ENCODE data around the gene SEMA4G. TPM values are rescaled to one million over a fixed set of nuclear protein-coding genes. Genes with fewer than 3 reads are reported as not detected.

SEMA4G gene
- total RNA-seq, 1 experiment from 2014 or later, result 8.5 TPM

DNA sequence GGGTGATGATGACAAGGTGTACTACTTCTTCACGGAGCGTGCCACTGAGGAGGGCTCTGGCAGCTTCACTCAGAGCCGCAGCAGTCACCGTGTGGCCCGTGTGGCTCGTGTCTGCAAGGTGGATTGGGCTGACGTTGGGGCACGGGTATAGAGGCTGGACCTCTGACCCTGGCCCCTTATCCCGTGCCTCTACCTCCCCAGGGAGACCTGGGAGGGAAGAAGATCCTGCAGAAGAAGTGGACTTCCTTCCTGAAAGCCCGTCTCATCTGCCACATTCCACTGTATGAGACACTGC is 9.5 kb downstream of the SEMA4G start:
- H3K23ac ChIP-seq (ENCODE audit: insufficient read length, low read depth, low read length), result no peak overlapping the region
- peaks cover 3 to 24% (median 21%) of the 10 kb centered on the region in 3 experiments; a peak in 6 of 7 replicates for H3K36me3 Mint-ChIP-seq (ENCODE audit: insufficient read depth in 1 of 3, low read depth in 3 of 3)
- no peak overlapping the region for H3T11ph ChIP-seq (ENCODE audit: low read length)
- no peak overlapping the region for H4K91ac ChIP-seq (ENCODE audit: insufficient read length, low read depth, low read length)
- H2BK12ac ChIP-seq (ENCODE audit: insufficient read length, low read depth, low read length), result no peak overlapping the region
- H3K4me2 ChIP-seq (ENCODE audit: insufficient read depth, insufficient read length, low read length), result no peak overlapping the region
- no peak overlapping the region for H3K27ac ChIP-seq (ENCODE audit: insufficient read length, low read depth, low read length)
- no peaks in the 10 kb centered on the region for H3K79me1 ChIP-seq (ENCODE audit: insufficient read depth, low read depth, low read length, poor library complexity, severe bottlenecking)
- H3K4me1 Mint-ChIP-seq, result no peaks in the 10 kb centered on the region
- no peak overlapping the region for H3K27ac Mint-ChIP-seq
- H4K5ac ChIP-seq (ENCODE audit: insufficient read length, low read depth, low read length), result no peak overlapping the region
- no peak overlapping the region for H2BK15ac ChIP-seq (ENCODE audit: low read depth, low read length)
- no peaks in the 10 kb centered on the region for H3K79me2 ChIP-seq (ENCODE audit: insufficient read depth, low read length)
- H3K56ac ChIP-seq (ENCODE audit: insufficient read length, low read depth, low read length), result no peak overlapping the region
- H3K23me2 ChIP-seq (ENCODE audit: insufficient read length, low read depth, low read length, poor library complexity, severe bottlenecking), result no peaks in the 10 kb centered on the region
- no peak overlapping the region for H3K18ac ChIP-seq (ENCODE audit: insufficient read length, low read depth, low read length)
- H2AFZ ChIP-seq (ENCODE audit: low read length), result no peak overlapping the region
- no peak overlapping the region for H2BK120ac ChIP-seq (ENCODE audit: low read depth, low read length, poor library complexity, severe bottlenecking)
- no peak overlapping the region for H4K8ac ChIP-seq (replicated peaks; ENCODE audit: insufficient read length, low read depth, low read length)
- H3K4ac ChIP-seq (ENCODE audit: low read depth, low read length), result no peak overlapping the region
- DNase-seq, result no peak
- WGBS (ENCODE audit: extremely low coverage, insufficient read length, low lambda C conversion rate), result no CpG with 5 or more reads among the region's 10 CpGs
- no peak overlapping the region for H2AK5ac ChIP-seq (ENCODE audit: insufficient read length, low read length)
- no peak overlapping the region for H2BK5ac ChIP-seq (ENCODE audit: insufficient read length, low read length)
- no peaks in the 10 kb centered on the region for H3K4me1 ChIP-seq (ENCODE audit: insufficient read depth, low read length)
- H3K9ac ChIP-seq (ENCODE audit: extremely low read depth, insufficient read length, low read length), result no peak overlapping the region
- no peaks in the 10 kb centered on the region; the same call in 1 of the 2 replicates for H3K27me3 Mint-ChIP-seq (ENCODE audit: low read depth)
- no peaks in the 10 kb centered on the region; a peak in 1 of 5 replicates for H3K9me3 Mint-ChIP-seq
- H4K20me1 ChIP-seq (ENCODE audit: control insufficient read depth, insufficient read depth, insufficient read length), result no peaks in the 10 kb centered on the region
- no peak overlapping the region for H2BK20ac ChIP-seq (ENCODE audit: low read depth, low read length, poor library complexity, severe bottlenecking)
- no peak overlapping the region for H3K4me3 Mint-ChIP-seq
- TF ChIP-seq, protein P1, sequence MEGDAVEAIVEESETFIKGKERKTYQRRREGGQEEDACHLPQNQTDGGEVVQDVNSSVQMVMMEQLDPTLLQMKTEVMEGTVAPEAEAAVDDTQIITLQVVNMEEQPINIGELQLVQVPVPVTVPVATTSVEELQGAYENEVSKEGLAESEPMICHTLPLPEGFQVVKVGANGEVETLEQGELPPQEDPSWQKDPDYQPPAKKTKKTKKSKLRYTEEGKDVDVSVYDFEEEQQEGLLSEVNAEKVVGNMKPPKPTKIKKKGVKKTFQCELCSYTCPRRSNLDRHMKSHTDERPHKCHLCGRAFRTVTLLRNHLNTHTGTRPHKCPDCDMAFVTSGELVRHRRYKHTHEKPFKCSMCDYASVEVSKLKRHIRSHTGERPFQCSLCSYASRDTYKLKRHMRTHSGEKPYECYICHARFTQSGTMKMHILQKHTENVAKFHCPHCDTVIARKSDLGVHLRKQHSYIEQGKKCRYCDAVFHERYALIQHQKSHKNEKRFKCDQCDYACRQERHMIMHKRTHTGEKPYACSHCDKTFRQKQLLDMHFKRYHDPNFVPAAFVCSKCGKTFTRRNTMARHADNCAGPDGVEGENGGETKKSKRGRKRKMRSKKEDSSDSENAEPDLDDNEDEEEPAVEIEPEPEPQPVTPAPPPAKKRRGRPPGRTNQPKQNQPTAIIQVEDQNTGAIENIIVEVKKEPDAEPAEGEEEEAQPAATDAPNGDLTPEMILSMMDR (conservative IDR thresholded peaks at IDR 0.05), result no peak
- H3K27me3 ChIP-seq (ENCODE audit: insufficient read depth, low read length), result no peaks in the 10 kb centered on the region
- no peaks in the 10 kb centered on the region for H3K9me3 ChIP-seq (ENCODE audit: control insufficient read depth, low read depth, low read length)
- H3K14ac ChIP-seq (ENCODE audit: insufficient read depth, low read length), result no peak overlapping the region
